Tibial nerve (tissue), 4 donors: ENCODE data around the gene RALGDS. TPM values are rescaled to one million over a fixed set of nuclear protein-coding genes. Genes with fewer than 3 reads are reported as not detected.

Experiments used
- DNase-seq, 2 donors: peaks; one replicate each; pipeline ENCODE4 v3.0.0-alpha.2; 2019; ENCODE audit warnings: low spot score in 2 of 2
- H3K27ac ChIP-seq, 4 donors: fragments of 200-600 bp; sonication (generic) in 3 of 4; one replicate each; pipeline ENCODE4 v1.5.1; 2017 to 2019; ENCODE audit warnings: mild to moderate bottlenecking in 1 of 4
- H3K27me3 ChIP-seq, 2 donors: fragments of 200-600 bp; sonication (generic) in 1 of 2; one replicate each; pipeline versions ENCODE4 v1.5.1 to v1.6.0; 2017 to 2019
- H3K36me3 ChIP-seq, 3 donors: fragments of 200-600 bp; sonication (generic); one replicate each; pipeline ENCODE4 v1.5.1; 2018 to 2019
- H3K4me1 ChIP-seq, 4 donors: fragments of 200-600 bp; sonication (generic) in 3 of 4; one replicate each; pipeline ENCODE4 v1.5.1; 2017 to 2019
- H3K4me3 ChIP-seq, 4 donors: fragments of 200-600 bp; sonication (generic) in 3 of 4; one replicate each; pipeline ENCODE4 v1.5.1; 2017 to 2019; ENCODE audit warnings: mild to moderate bottlenecking in 1 of 4, moderate library complexity in 1 of 4
- H3K9me3 ChIP-seq, 4 donors: fragments of 200-600 bp; sonication (generic) in 3 of 4; one replicate each; pipeline ENCODE4 v1.5.1; 2017 to 2019
- CTCF ChIP-seq, 5 experiments: fragments of 200-600 bp in 3 of 5; fragments of 450-650 bp in 2 of 5; sonication (generic) in 3 of 5; IDR thresholded peaks; one replicate each; pipeline ENCODE4 v1.5.1; 2016 to 2019; ENCODE audit warnings: antibody characterized with exemption in 5 of 5, mild to moderate bottlenecking in 3 of 5, moderate library complexity in 2 of 5
- EP300 ChIP-seq, 2 donors: sonication (generic); formaldehyde crosslinking; IDR thresholded peaks; one replicate each; pipeline ENCODE4 v1.6.1; 2017; ENCODE audit warnings: antibody characterized with exemption in 2 of 2, mild to moderate bottlenecking in 1 of 2
- POLR2A ChIP-seq, 2 donors: fragments of 450-650 bp; IDR thresholded peaks; one replicate each; pipeline ENCODE4 v1.6.1; 2017; ENCODE audit warnings: antibody characterized with exemption in 2 of 2, mild to moderate bottlenecking in 2 of 2, moderate library complexity in 2 of 2
- WGBS, 2 donors: methylation state at CpG; one replicate each; pipeline ENCODE4 v1.1.5; 2018; 5-methylcytosine and 5-hydroxymethylcytosine counted together
- total RNA-seq, 4 donors: library from RNA; depleted of rRNA; stranded (reverse); fragments of >200 nt; gene quantifications; one replicate each; pipeline ENCODE4 v1.1.0, GENCODE V29; 2016

Gene RALGDS
- total RNA-seq, 4 donors from 2014 or later = 34.5 to 60.0 (median 48.7) TPM

- Histone ChIP-seq H3K27ac (no peak overlapping the region), H3K4me3 (no peak overlapping the region), H3K27me3 (no peaks in the 10 kb centered on the region), H3K36me3 (peaks cover 7 to 90% (median 41%) of the 10 kb centered on the region in 3 donors), H3K4me1 (peaks cover 0 to 24% (median 15%) of the 10 kb centered on the region in 4 donors), H3K9me3 (no peaks in the 10 kb centered on the region)
- no peak for DNase-seq
- WGBS, 2 donors = 93 to 96% methylated on average over 14 to 16 of the region's 18 CpGs
- no peak for TF ChIP-seq POLR2A (IDR thresholded peaks at IDR 0.05)
Observed at GRCh38 chr9:133107961-133108793, 12.9 kb downstream of the RALGDS start.

DNA sequence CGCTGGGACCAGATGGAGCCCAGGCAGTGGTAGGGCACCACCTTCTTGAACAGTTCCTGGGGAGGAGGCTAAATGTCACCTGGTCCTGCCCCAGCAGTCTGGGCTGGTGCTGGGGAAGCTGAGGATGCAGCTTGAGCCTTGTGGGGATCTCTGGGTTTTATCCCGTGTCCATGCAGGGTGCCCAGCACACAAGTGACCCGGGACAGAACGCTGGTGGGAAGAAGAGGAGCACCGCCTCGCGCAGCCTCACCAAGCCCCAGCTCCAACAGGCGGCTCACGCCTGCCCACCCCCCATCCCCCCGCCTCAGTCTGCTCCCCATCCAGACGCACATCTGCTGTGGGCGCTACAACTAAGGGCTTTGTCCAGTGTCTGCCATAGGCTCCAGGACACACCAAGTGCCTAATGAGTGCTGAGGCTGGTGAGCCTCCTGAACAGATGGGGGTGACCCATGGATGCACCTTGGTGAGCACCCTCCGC is 13.8 kb downstream of the RALGDS start:
- no peak overlapping the region for H3K27ac ChIP-seq
- H3K27me3 ChIP-seq = no peaks in the 10 kb centered on the region
- H3K4me1 ChIP-seq = peaks cover 0 to 15% (median 6%) of the 10 kb centered on the region in 4 donors
- H3K4me3 ChIP-seq = no peak overlapping the region
- WGBS, 2 donors = 92 to 93% methylated on average over 6 to 11 of the region's 13 CpGs
- DNase-seq = no peak
- no peak for TF ChIP-seq POLR2A (IDR thresholded peaks at IDR 0.05)
- TF ChIP-seq CTCF (IDR thresholded peaks at IDR 0.05) = no peak
- no peak for TF ChIP-seq EP300 (IDR thresholded peaks at IDR 0.05)
- peaks cover 7 to 99% (median 48%) of the 10 kb centered on the region in 3 donors for H3K36me3 ChIP-seq
- no peaks in the 10 kb centered on the region for H3K9me3 ChIP-seq

DNA sequence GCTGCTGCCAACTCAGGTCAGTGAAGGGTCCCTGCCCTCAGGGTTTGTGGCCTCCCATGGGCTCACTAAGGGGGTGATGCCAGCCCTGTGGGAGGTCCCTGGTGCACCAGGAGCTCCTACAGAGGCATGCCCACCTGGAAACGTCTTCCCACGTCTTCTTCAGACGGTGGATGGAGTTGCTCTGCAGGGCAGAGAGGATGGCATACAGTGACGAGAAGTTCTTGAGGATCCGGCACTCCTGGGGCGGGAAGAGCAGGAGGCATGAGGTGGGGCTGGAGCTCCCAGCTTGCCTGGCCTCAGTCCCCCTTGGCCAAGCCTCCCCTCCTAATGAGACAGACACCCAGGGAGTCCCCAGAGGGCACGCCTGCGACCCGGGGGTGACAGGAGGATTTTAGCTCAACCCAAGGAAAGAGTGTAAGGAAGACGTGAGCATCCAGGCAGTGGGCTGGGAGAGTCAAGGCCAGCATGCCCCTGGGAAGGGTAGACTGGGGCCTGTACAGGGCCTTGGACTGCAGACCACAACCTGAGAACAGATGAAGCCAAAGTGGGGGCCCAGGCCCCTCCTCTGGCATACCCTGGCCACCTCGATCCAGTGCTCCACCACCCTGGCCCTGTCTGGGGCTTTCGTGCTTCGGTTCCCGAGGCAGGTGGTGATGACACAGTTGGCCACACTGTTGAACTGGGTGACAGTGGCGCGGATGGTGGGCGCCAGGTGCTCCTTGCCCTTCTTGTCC is 14.4 kb downstream of the RALGDS start:
- no peak for DNase-seq
- Histone ChIP-seq H3K27me3 (no peaks in the 10 kb centered on the region), H3K36me3 (peaks cover 7 to 99% (median 55%) of the 10 kb centered on the region in 3 donors), H3K4me1 (peaks cover 0 to 9% (median 3%) of the 10 kb centered on the region in 4 donors), H3K9me3 (no peaks in the 10 kb centered on the region), H3K27ac (no peak overlapping the region), H3K4me3 (no peak overlapping the region)
- TF ChIP-seq CTCF (IDR thresholded peaks at IDR 0.05) (no peak), EP300 (IDR thresholded peaks at IDR 0.05) (no peak), POLR2A (IDR thresholded peaks at IDR 0.05) (no peak)
- 91 to 94% methylated on average over 14 to 16 of the region's 17 CpGs for WGBS, 2 donors

GRCh38 chr9:133105461-133105770 is 15.6 kb downstream of the RALGDS start:
- WGBS, 2 donors = 88 to 90% methylated on average over 5 to 7 of the region's 7 CpGs
- peaks cover 7 to 99% (median 67%) of the 10 kb centered on the region in 3 donors for H3K36me3 ChIP-seq
- no peaks in the 10 kb centered on the region for H3K27me3 ChIP-seq
- H3K4me3 ChIP-seq = no peak overlapping the region
- H3K4me1 ChIP-seq = peaks cover 0 to 7% (median 3%) of the 10 kb centered on the region in 4 donors
- no peak overlapping the region for H3K27ac ChIP-seq
- no peaks in the 10 kb centered on the region for H3K9me3 ChIP-seq
- no peak for TF ChIP-seq EP300 (IDR thresholded peaks at IDR 0.05)
- TF ChIP-seq POLR2A (IDR thresholded peaks at IDR 0.05) = no peak
- no peak for TF ChIP-seq CTCF (IDR thresholded peaks at IDR 0.05)
- no peak for DNase-seq

- H3K4me3 ChIP-seq = no peak overlapping the region
- TF ChIP-seq POLR2A (IDR thresholded peaks at IDR 0.05) = no peak
- no peak for TF ChIP-seq EP300 (IDR thresholded peaks at IDR 0.05)
- TF ChIP-seq CTCF (IDR thresholded peaks at IDR 0.05) = no peak
- 86 to 88% methylated on average over 12 to 15 of the region's 15 CpGs for WGBS, 2 donors
- H3K27me3 ChIP-seq = no peaks in the 10 kb centered on the region
- H3K4me1 ChIP-seq = peaks cover 0 to 7% (median 3%) of the 10 kb centered on the region in 4 donors
- no peaks in the 10 kb centered on the region for H3K9me3 ChIP-seq
- no peak overlapping the region for H3K27ac ChIP-seq
- DNase-seq = no peak
- H3K36me3 ChIP-seq = peaks cover 6 to 99% (median 69%) of the 10 kb centered on the region in 3 donors
Observed at GRCh38 chr9:133104718-133105460, 16.2 kb downstream of the RALGDS start.
